ENCODE results near the gene WWP2.

Gene WWP2

DNA sequence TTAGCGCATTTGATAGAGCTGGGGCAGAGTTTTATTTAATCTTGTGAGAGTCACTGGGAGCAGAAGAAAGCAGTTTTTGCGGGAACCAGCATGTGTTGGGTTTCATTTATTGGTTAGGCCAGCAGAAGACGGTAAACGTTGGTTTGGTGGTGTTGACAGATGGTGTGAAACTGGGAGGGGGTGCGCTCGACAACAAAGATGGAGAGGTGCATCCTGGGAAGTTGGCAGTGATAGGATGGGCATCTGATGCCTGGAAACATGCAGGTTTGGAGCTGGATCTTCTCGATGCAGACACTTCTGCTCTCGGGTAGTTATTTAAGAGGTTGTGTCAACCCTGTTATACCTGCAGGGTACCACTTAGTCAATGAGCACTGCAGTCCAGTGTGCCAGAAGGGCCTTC lies 164.1 kb downstream of the WWP2 start:
- no peak for DNase-seq (ENCODE audit: low read depth in 2 of 2)

- DNase-seq (ENCODE audit: low read depth in 2 of 2), result no peak
Measured at GRCh38 chr16:69927056-69927757, 165.1 kb downstream of the WWP2 start.

DNA sequence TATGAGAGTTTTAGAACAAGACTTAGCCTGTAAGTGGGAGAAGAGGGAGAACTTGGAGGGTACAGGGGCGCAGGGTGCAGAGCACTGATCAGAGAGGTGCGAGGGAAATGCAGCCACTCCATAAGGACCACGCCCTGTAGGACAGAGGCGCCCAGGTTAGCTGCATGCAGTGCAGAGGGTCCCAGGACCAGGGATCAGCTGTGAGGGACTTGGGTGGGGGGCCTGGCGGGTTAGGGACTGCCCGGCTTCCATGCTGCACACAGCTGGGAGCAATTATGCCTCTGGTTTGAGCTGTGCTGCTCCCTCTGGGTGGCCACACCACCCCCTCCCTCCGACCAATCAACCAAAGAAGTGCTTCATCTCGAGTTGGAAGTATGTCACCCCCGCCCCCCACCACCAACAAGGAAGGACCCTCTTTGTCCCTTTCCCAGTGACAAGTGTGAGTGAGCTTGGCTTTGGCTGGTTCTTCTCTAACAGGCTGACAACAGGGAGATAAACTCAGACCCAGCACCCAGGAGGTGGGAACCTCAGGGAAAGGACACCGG lies 166.8 kb downstream of the WWP2 start:
- DNase-seq (ENCODE audit: low read depth in 2 of 2), result no peak

- no peak for DNase-seq (ENCODE audit: low read depth in 2 of 2)
Measured at GRCh38 chr16:69929480-69929879, 167.3 kb downstream of the WWP2 start.

GRCh38 chr16:69930117-69930776 lies 168.1 kb downstream of the WWP2 start:
- no peak for DNase-seq (ENCODE audit: low read depth in 2 of 2)

DNA sequence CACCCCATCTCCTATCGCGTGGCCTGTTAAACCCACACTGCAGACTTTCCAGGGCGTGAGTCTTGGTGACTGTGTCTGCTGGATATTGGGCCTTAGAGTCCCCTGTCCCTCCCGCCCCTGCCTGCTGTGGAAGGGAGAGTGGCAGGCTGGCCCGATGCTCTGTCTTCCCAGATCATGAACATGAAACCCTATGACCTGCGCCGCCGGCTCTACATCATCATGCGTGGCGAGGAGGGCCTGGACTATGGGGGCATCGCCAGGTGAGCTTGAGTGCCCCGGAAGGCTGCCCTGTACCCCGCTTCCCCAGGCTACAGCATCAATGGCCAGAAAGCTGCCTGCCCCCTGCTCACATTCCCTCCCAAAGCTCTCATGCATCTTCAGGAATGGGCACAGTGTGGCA lies 169.5 kb downstream of the WWP2 start:
- no peak for DNase-seq (ENCODE audit: low read depth in 2 of 2)

DNA sequence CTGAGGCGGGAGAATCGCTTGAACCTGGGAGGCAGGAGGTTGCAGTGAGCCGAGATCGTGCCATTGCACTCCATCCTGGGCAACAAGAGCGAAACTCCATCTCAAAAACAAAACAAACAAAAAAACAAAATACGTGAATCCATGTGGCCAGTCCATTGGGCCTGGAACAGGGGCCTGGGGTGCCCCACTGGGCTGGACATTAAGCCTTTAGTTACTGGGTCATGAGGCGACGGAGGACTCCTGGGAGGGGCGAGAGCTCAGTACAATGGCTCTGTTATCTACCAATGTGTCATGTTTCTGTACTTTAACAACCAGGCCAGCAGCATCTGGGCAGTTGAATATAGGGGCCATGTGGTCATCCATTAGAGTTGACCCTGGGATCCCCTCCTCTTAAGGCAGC lies 170.1 kb downstream of the WWP2 start:
- DNase-seq (ENCODE audit: low read depth in 2 of 2), result no peak

GRCh38 chr16:69932691-69933392 lies 170.7 kb downstream of the WWP2 start:
- no peak for DNase-seq (ENCODE audit: low read depth in 2 of 2)

DNA sequence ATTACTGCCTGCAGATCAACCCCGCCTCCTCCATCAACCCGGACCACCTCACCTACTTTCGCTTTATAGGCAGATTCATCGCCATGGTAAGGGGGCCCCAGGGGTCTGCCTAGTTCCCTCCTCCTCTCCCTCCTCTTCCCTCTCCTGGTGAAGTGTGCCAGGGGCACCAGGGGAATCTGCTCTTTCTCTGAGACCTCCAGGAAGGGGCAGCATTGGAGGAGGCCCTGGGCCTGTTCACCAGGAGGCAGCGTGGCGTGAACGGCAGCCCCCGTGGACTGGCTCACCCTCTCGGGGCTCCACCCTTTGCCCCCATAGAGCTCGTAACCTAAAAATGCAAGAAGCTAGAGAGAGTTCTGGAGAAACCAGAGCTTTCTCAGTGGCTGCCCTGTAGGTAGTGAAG lies 171.9 kb downstream of the WWP2 start:
- no peak for DNase-seq (ENCODE audit: low read depth in 2 of 2)

GRCh38 chr16:69934751-69935150 lies 172.6 kb downstream of the WWP2 start:
- DNase-seq (ENCODE audit: low read depth in 2 of 2), result no peak

DNA sequence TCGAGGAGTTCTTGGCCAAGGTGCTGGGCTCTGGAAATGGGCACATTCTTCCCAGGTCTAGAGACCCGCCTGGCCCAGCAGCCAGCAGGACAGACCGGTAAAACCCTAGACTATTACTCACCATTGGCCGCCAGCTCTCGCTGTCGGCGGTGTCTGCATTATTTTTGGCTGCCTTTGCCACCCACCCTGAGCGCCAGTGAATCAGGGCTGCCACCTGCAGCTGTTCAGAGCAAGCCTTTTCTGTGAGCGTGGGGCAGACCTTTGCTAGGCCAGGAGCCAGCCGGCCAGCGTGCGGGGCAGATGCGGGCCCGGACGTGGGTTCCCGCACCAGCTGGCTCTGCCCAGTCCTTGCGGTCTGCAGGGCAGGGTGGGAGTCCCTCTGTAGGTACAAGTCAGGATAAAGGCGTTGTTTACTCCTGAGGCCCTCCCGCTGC lies 173.2 kb downstream of the WWP2 start:
- DNase-seq (ENCODE audit: low read depth in 2 of 2), result no peak

- DNase-seq (ENCODE audit: low read depth in 2 of 2), result no peak
Measured at GRCh38 chr16:69935740-69936139, 173.6 kb downstream of the WWP2 start.

GRCh38 chr16:69936252-69936651 lies 174.1 kb downstream of the WWP2 start:
- no peak for DNase-seq (ENCODE audit: low read depth in 2 of 2)

DNA sequence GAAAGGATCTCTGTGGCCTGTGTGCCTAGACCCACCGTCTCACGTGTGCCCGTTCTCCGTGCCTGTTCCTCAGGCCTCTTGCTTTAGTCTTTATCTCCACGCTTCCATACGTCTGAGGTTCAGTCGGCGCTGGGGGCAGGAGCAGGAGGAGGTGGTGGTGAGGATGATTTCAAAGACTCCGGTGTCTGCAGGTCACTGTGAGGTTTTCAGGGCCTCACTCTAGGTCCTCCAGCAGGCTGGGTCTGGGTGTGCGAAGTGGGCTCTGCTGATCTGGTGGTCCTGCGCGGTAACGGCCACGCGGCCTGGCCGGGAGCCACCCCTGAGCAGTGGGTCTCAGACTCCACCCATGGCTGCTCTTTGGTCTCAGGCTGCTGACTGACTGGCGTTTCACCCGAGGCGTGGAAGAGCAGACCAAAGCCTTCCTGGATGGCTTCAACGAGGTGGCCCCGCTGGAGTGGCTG lies 174.6 kb downstream of the WWP2 start:
- no peak for DNase-seq (ENCODE audit: low read depth in 2 of 2)

DNA sequence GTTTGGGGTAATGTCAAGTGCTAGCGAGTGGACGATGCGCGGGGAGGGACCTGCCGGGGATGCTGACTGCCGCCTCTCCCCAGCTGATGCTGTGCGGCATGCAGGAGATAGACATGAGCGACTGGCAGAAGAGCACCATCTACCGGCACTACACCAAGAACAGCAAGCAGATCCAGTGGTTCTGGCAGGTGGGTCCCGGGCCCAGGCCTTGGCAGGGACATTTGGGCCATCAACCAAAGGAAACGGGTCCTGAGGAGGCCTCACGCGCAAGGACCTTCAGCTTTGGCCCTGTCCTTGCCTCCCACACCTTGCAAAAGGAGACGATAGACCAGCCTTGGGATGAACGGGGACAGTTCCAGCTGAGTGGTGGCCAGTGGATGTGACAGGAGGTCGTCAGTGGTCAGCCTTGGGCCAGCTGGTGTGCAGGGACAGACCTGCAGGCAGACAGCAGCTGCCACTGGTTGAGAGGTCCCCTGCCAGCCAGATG lies 175.4 kb downstream of the WWP2 start:
- DNase-seq (ENCODE audit: low read depth in 2 of 2), result no peak

GRCh38 chr16:69938981-69939820 lies 177.1 kb downstream of the WWP2 start:
- DNase-seq (ENCODE audit: low read depth in 2 of 2), result no peak

GRCh38 chr16:69939821-69940585 lies 177.9 kb downstream of the WWP2 start:
- no peak for DNase-seq (ENCODE audit: low read depth in 2 of 2)

DNA sequence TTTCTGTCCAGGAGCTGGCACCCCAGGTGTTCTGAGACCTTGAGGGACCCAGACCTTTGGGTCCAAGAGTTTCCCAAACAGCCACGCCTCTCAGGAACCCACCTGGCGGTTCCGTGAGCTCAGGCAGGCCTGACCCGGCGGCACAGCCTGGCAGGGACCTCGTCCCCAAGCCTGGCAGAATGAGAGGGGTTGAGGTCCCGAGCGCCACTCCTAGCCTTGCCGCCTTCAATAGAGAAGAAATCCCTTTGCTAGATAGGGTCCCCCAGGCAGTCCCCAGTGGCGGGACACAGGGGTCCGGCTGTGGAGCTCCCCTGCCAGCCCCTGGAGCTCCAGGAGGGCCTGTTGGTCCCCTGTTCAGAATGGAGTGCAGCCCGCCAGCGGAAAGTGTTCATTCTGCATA lies 178.5 kb downstream of the WWP2 start:
- no peak for DNase-seq (ENCODE audit: low read depth in 2 of 2)

GRCh38 chr16:69941251-69942098 lies 179.3 kb downstream of the WWP2 start:
- DNase-seq (ENCODE audit: low read depth in 2 of 2), result no peak

DNA sequence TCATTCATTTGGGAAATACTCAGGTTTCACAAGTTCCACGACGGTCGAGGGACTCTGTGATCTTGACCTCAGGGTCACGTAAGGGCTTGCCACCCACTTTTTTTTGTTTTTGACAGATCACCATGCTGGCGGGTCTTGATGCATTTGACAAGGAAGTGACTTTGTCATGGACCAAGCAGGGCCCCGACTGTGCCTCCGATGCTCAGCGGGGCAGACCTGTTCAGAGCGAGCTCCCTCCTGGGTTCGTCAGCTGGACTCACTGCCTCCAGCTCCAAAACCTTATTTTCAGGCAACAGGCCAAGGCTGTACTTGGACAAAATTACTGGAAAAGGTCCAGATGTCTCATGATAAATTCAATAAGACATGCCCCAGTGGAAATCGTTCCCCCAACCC lies 180.0 kb downstream of the WWP2 start:
- no peak for DNase-seq (ENCODE audit: low read depth in 2 of 2)

Data from activated CD8-positive, alpha-beta memory T cell treated with anti-CD3 and anti-CD28 coated beads for 4 hours (primary cell).